Measurements from ENCODE around the gene TSPAN16. TPM values are rescaled to one million over a fixed set of nuclear protein-coding genes. Genes with fewer than 3 reads are reported as not detected.

TSPAN16 gene
- total and polyA plus RNA-seq, 2 experiments from 2014 or later, result not detected

GRCh38 chr19:11248852-11249251, 47.1 kb upstream of the TSPAN16 start:
- Histone ChIP-seq H3K4me3 (no peak overlapping the region), H3K79me2 (replicated peaks; ENCODE audit: insufficient read depth) (no peaks in the 10 kb centered on the region), H3K9me2 (ENCODE audit: insufficient read depth) (no peaks in the 10 kb centered on the region), H3K27ac (ENCODE audit: low read depth) (no peak overlapping the region), H4K20me1 (replicated peaks; ENCODE audit: insufficient read depth) (no peaks in the 10 kb centered on the region; the same call in none of the 2 replicates), H2AFZ (no peak overlapping the region), H3K4me2 (no peak overlapping the region), H3K27me3 (ENCODE audit: insufficient read depth) (no peaks in the 10 kb centered on the region), H3F3A (replicated peaks; ENCODE audit: low read depth) (0 out of 2 replicates have a peak, but pooled peaks cover 3% of the 10 kb centered on the region), H3K4me1 (ENCODE audit: insufficient read depth) (no peaks in the 10 kb centered on the region), H3K36me3 (ENCODE audit: insufficient read depth) (peaks cover 6% of the 10 kb centered on the region; the same call in 1 of the 2 replicates)
- H3K9me3 Mint-ChIP-seq, result no peaks in the 10 kb centered on the region
- ATAC-seq (no peak), DNase-seq (ENCODE audit: low spot score) (no peak)
- H3K36me3 Mint-ChIP-seq (ENCODE audit: low read depth), result peaks cover 40% of the 10 kb centered on the region
- no peak for TF ChIP-seq STAT1 (IDR thresholded peaks at IDR 0.05; ENCODE audit: unreplicated experiment)
- no peak for TF ChIP-seq POLR2AphosphoS5 (IDR thresholded peaks at IDR 0.05; ENCODE audit: low read depth)
- TF ChIP-seq NANOG (IDR thresholded peaks at IDR 0.05; ENCODE audit: borderline replicate concordance), result no peak
- no peak for TF ChIP-seq ZNF462 (CRISPR knock-in tag; IDR thresholded peaks at IDR 0.05)
- TF ChIP-seq ZNF114 (CRISPR knock-in tag; IDR thresholded peaks at IDR 0.05), result no peak
- TF ChIP-seq EZH2phosphoT487 (IDR thresholded peaks at IDR 0.05; ENCODE audit: unreplicated experiment), result no peak
- no peak for TF ChIP-seq ETS1 (IDR thresholded peaks at IDR 0.05)
- TF ChIP-seq ZNF331 (CRISPR knock-in tag; IDR thresholded peaks at IDR 0.05; ENCODE audit: low read depth), result no peak
- TF ChIP-seq CTCF (conservative IDR thresholded peaks at IDR 0.05; ENCODE audit: low read depth in 2 of 2), result no peak
- TF ChIP-seq JUNB (IDR thresholded peaks at IDR 0.05; ENCODE audit: unreplicated experiment), result no peak
- no peak overlapping the region for H3K4me3 Mint-ChIP-seq
- H3K27me3 Mint-ChIP-seq (ENCODE audit: insufficient read depth, low read depth, poor library complexity), result peaks cover 7% of the 10 kb centered on the region
- H3K4me1 Mint-ChIP-seq, result no peaks in the 10 kb centered on the region
- H3K27ac Mint-ChIP-seq, result no peak overlapping the region
